ENCODE data around the gene NOXA1.
"Not testable (repeated sequence)": the region's sequence is repeated elsewhere in the genome, so short reads cannot be mapped to it uniquely, and the experiment has no call there.

NOXA1 gene

DNA sequence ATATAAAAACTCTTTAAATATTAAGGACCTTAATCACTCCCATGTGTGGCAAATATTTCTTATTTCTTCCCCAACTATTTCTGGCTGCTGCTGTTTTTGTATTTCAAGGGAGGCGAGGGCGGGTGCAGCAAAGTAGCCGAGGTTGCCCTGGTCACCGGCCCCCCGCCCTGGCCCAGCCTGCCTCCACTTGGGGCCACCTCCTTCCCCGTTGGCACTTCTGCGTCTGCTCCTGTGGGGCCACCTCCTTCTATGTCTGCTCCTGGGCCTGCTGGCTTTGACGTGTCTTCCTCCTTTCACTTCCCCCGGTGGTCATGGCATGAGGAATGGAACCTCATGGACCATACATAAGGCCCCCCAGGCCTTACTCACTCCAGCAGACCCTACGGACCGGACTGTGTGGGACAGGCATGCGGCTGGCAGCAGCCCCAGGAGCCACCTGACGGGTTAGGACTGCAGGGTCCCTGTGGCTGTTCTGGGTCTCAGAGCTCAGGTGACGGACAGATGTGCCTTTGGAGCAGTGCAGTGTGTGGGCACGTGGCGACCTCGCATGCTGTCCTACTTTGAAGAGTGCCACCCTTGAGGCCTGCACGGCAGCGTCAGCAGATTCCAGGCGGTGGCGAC, 23.8 kb downstream of the NOXA1 start:
- Mint-ChIP-seq H3K27me3 (ENCODE audit: low read depth, poor library complexity) (peaks cover 29% of the 10 kb centered on the region), H3K4me1 (peaks cover 19% of the 10 kb centered on the region), H3K27ac (peak overlapping the region; percentile 52), H3K9me3 (peaks cover 4% of the 10 kb centered on the region), H3K36me3 (ENCODE audit: low read depth) (no peaks in the 10 kb centered on the region), H3K4me3 (no peak overlapping the region)
- peak; percentile 2 for DNase-seq
- TF ChIP-seq, protein P1, sequence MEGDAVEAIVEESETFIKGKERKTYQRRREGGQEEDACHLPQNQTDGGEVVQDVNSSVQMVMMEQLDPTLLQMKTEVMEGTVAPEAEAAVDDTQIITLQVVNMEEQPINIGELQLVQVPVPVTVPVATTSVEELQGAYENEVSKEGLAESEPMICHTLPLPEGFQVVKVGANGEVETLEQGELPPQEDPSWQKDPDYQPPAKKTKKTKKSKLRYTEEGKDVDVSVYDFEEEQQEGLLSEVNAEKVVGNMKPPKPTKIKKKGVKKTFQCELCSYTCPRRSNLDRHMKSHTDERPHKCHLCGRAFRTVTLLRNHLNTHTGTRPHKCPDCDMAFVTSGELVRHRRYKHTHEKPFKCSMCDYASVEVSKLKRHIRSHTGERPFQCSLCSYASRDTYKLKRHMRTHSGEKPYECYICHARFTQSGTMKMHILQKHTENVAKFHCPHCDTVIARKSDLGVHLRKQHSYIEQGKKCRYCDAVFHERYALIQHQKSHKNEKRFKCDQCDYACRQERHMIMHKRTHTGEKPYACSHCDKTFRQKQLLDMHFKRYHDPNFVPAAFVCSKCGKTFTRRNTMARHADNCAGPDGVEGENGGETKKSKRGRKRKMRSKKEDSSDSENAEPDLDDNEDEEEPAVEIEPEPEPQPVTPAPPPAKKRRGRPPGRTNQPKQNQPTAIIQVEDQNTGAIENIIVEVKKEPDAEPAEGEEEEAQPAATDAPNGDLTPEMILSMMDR (IDR thresholded peaks at IDR 0.05): no peak

- H3K27ac Mint-ChIP-seq: no peak overlapping the region
- peaks cover 17% of the 10 kb centered on the region for H3K4me1 Mint-ChIP-seq
- no peaks in the 10 kb centered on the region for H3K36me3 Mint-ChIP-seq (ENCODE audit: low read depth)
- TF ChIP-seq, protein P1 (IDR thresholded peaks at IDR 0.05): no peak
- DNase-seq: peak; percentile 11
- H3K27me3 Mint-ChIP-seq (ENCODE audit: low read depth, poor library complexity): peaks cover 19% of the 10 kb centered on the region
- H3K9me3 Mint-ChIP-seq: peaks cover 4% of the 10 kb centered on the region
- no peak overlapping the region for H3K4me3 Mint-ChIP-seq
These were observed 24.8 kb downstream of the NOXA1 start for GRCh38 chr9:137447722-137448601.

DNA sequence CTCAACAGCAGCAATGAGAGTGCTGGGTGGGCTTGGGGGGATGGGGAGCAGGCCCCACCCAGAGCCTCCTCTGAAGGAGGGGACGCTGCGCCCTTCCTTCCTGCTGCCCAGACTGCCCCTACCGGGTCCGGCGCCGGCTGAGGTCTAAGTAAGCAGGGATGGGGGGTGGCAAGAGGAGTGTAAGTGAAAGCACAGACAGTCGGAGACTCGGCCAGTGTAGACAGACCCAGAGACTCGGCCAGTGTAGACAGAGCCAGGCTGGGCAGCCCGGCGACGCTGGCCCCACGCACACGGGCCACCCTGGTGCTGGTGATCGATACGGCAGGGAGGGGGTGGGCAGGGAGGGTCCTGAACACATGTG, 25.4 kb downstream of the NOXA1 start:
- H3K27me3 Mint-ChIP-seq (ENCODE audit: low read depth, poor library complexity): peaks cover 13% of the 10 kb centered on the region
- peaks cover 17% of the 10 kb centered on the region for H3K4me1 Mint-ChIP-seq
- peaks cover 1% of the 10 kb centered on the region for H3K9me3 Mint-ChIP-seq
- TF ChIP-seq, protein P1 (IDR thresholded peaks at IDR 0.05): no peak
- H3K36me3 Mint-ChIP-seq (ENCODE audit: low read depth): peaks cover 2% of the 10 kb centered on the region
- H3K27ac Mint-ChIP-seq: no peak overlapping the region
- DNase-seq: no peak
- no peak overlapping the region for H3K4me3 Mint-ChIP-seq

- H3K4me3 Mint-ChIP-seq: no peak overlapping the region
- no peak overlapping the region for H3K27ac Mint-ChIP-seq
- H3K27me3 Mint-ChIP-seq (ENCODE audit: low read depth, poor library complexity): peaks cover 6% of the 10 kb centered on the region
- TF ChIP-seq, protein P1 (IDR thresholded peaks at IDR 0.05): no peak
- H3K4me1 Mint-ChIP-seq: peaks cover 17% of the 10 kb centered on the region
- DNase-seq: peak; percentile 5
- no peaks in the 10 kb centered on the region for H3K9me3 Mint-ChIP-seq
- peaks cover 4% of the 10 kb centered on the region for H3K36me3 Mint-ChIP-seq (ENCODE audit: low read depth)
These were observed 26.1 kb downstream of the NOXA1 start for GRCh38 chr9:137449081-137449844.

DNA sequence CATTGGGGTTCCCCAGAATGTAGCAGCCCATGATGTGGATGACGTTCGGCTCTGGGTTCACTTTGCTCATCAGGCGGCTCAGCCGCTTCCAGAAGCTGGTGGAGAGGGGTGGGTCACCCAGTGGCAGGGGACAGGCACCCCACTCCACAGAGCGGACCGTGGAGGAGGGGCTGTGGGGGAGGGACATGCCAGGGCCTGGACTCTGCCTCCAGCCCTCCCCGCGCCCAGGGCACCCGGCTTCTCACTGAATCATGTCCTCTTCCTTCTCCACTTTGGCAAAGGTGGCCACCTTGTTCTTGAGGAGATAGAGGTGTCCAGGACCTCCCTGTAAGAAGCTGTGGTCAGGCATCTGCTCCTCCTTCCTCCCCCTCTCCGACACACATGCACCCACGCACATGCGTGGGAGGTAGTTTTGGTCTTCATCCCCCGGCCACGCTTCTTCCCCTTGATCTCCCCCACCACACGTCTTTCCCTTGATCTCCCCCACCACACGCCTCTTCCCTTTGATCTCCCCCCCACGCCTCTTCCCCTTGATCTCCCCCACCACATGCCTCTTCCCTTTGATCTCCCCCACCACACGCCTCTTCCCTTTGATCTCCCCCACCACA, 26.8 kb downstream of the NOXA1 start:
- H3K36me3 Mint-ChIP-seq (ENCODE audit: low read depth): peaks cover 4% of the 10 kb centered on the region
- peak; percentile 1 for DNase-seq
- TF ChIP-seq, protein P1 (IDR thresholded peaks at IDR 0.05): no peak
- no peak overlapping the region for H3K4me3 Mint-ChIP-seq
- no peaks in the 10 kb centered on the region for H3K9me3 Mint-ChIP-seq
- H3K27me3 Mint-ChIP-seq (ENCODE audit: low read depth, poor library complexity): no peaks in the 10 kb centered on the region
- peaks cover 19% of the 10 kb centered on the region for H3K4me1 Mint-ChIP-seq
- no peak overlapping the region for H3K27ac Mint-ChIP-seq

DNA sequence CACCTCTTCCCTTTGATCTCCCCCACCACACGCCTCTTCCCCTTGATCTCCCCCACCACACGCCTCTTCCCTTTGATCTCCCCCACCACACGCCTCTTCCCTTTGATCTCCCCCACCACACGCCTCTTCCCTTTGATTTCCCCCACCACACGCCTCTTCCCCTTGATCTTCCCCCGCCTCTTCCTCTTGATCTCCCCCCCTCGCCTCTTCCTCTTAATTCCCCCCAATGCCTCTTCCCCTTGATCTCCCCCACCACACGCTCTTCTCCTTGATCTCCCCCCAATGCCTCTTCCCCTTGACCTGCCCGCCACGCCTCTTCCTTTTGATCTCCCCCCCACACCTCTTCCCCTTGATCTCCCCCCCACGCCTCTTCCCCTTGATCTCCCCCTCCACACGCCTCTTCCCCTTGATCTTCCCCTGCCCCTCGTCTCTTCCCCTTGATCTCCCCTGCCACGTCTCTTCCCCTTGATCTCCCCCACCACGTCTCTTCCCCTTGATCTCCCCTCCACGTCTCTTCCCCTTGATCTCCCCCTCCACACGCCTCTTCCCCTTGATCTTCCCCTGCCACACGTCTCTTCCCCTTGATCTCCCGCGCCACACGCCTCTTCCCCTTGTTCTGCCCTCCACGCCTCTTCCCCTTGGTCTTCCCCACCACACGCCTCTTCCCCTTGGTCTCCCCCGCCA, 27.5 kb downstream of the NOXA1 start:
- not testable (repeated sequence) for H3K9me3 Mint-ChIP-seq; H3K36me3 Mint-ChIP-seq (ENCODE audit: low read depth); H3K27ac Mint-ChIP-seq; H3K4me3 Mint-ChIP-seq; DNase-seq; H3K27me3 Mint-ChIP-seq (ENCODE audit: low read depth, poor library complexity)
- peaks cover 14% of the 10 kb centered on the region for H3K4me1 Mint-ChIP-seq

DNA sequence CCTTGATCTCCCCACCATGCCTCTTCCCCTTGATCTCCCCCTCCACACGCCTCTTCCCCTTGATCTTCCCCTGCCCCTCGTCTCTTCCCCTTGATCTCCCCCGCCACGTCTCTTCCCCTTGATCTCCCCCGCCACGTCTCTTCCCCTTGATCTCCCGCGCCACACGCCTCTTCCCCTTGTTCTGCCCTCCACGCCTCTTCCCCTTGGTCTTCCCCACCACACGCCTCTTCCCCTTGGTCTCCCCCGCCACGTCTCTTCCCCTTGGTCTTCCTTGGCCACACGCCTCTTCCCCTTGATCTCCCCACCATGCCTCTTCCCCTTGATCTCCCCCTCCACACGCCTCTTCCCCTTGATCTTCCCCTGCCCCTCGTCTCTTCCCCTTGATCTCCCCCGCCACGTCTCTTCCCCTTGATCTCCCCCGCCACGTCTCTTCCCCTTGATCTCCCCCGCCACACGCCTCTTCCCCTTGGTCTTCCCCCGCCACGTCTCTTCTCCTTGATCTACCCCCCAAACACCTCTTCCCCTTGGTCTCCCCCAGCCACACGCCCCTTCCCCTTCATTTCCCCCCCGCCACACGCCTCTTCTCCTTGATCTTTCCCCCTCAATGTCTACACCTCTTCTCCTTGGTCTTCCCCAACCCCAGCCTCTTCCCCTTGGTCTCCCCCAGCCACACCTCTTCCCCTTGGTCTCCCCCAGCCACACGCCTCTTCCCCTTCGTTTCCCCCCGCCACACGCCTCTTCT, 28.2 kb downstream of the NOXA1 start:
- H3K9me3 Mint-ChIP-seq; H3K27ac Mint-ChIP-seq; DNase-seq; H3K4me3 Mint-ChIP-seq; H3K27me3 Mint-ChIP-seq (ENCODE audit: low read depth, poor library complexity): not testable (repeated sequence)
- Mint-ChIP-seq H3K36me3 (ENCODE audit: low read depth) (peaks cover 13% of the 10 kb centered on the region), H3K4me1 (peaks cover 22% of the 10 kb centered on the region)

Data from nephron progenitor cell (in vitro differentiated cells).